Measurements from ENCODE around the gene DNAAF5. TPM values are rescaled to one million over a fixed set of nuclear protein-coding genes. Genes with fewer than 3 reads are reported as not detected.

The DNAAF5 gene
- total RNA-seq, 1 donor from 2014 or later, result 45.6 TPM

DNA sequence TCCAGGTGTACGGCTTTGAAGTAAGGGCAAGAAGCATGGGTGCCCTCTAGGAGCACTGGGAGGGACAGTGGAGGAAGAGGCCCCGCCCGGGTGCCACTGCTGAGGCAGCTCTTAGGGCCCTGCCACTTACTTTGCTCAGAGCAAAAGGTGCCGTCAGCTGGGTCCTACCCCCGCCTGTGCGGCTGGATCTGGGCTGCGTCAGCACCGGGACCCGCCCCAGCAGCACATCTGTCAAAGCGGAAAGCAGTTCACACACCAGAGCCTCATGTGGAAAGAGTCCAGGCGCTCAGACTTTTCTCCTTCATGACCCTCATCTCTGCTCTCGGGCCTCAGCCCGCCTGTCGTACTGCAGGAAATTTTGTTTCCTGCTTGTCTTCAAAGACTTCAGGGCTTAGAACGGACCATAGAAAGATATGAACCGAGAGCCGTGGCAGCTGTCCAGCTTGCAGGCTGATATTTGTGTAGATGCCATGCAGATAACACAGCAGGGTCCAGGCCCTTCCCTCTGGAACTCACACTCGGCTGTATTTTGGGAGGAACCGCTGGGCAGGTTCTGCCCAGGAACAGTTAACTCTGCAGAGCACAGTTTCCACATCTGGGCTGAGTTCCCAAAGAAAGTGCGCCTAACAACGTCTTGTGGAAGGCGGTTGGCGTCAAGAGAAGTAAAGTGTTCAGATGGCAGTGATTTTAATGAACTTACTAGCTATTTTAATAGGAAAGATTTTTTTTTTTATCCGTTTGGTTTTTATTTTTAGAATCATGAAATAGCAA lies 44.9 kb downstream of the DNAAF5 start:
- H3K9me3 Mint-ChIP-seq, result no peaks in the 10 kb centered on the region
- no peak for DNase-seq (ENCODE audit: extremely low spot score, unreplicated experiment)
- no peaks in the 10 kb centered on the region for H3K27me3 Mint-ChIP-seq
- peaks cover 10% of the 10 kb centered on the region for H3K36me3 Mint-ChIP-seq
- peak overlapping the region; percentile 55 for H3K27ac Mint-ChIP-seq
- TF ChIP-seq, protein P1, sequence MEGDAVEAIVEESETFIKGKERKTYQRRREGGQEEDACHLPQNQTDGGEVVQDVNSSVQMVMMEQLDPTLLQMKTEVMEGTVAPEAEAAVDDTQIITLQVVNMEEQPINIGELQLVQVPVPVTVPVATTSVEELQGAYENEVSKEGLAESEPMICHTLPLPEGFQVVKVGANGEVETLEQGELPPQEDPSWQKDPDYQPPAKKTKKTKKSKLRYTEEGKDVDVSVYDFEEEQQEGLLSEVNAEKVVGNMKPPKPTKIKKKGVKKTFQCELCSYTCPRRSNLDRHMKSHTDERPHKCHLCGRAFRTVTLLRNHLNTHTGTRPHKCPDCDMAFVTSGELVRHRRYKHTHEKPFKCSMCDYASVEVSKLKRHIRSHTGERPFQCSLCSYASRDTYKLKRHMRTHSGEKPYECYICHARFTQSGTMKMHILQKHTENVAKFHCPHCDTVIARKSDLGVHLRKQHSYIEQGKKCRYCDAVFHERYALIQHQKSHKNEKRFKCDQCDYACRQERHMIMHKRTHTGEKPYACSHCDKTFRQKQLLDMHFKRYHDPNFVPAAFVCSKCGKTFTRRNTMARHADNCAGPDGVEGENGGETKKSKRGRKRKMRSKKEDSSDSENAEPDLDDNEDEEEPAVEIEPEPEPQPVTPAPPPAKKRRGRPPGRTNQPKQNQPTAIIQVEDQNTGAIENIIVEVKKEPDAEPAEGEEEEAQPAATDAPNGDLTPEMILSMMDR (conservative IDR thresholded peaks at IDR 0.05), result no peak
- H3K4me1 Mint-ChIP-seq (ENCODE audit: unreplicated experiment), result peaks cover 7% of the 10 kb centered on the region
- H3K4me3 Mint-ChIP-seq, result no peak overlapping the region

DNA sequence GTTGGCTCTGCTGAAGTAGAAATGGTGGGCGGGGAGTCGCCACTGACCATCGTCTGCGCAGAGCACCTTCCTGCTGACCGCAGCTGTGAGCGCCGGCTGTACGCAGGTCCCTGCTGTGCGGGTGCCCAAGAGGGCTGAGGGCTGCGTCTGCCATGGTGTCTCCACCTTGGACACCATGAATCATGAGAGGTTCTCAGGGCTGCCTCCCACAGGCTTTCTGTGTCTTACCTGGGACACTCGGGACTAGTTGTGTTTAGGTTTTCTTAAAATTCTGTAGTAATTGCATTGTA lies 45.5 kb downstream of the DNAAF5 start:
- TF ChIP-seq, protein P1 (conservative IDR thresholded peaks at IDR 0.05), result no peak
- Mint-ChIP-seq H3K27ac (peak overlapping the region; percentile 55), H3K36me3 (peaks cover 8% of the 10 kb centered on the region), H3K4me1 (ENCODE audit: unreplicated experiment) (peaks cover 7% of the 10 kb centered on the region), H3K27me3 (no peaks in the 10 kb centered on the region), H3K4me3 (no peak overlapping the region), H3K9me3 (no peaks in the 10 kb centered on the region)
- DNase-seq (ENCODE audit: extremely low spot score, unreplicated experiment), result no peak

DNA sequence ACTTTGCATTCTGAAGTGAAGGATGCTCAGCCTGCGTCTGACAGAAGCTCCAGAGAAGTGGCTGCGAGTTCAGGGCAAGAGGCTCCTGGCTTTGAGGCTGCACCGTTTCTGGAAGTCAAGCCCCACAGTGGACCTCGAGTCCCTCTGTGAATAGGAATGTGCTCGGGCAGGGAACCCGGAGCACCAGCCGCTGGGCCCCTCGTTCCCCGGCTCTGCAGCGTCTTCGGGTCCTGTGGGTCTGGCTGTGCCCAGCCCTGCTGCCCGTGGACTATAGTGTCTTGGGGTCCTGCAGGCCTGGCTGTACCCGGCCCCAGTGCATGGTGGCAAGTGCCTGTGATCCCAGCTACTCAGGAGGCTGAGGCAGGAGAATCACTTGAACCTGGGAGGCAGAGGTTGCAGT lies 45.9 kb downstream of the DNAAF5 start:
- peaks cover 7% of the 10 kb centered on the region for H3K4me1 Mint-ChIP-seq (ENCODE audit: unreplicated experiment)
- no peak overlapping the region for H3K27ac Mint-ChIP-seq
- peaks cover 5% of the 10 kb centered on the region for H3K36me3 Mint-ChIP-seq
- TF ChIP-seq, protein P1 (conservative IDR thresholded peaks at IDR 0.05), result no peak
- no peaks in the 10 kb centered on the region for H3K27me3 Mint-ChIP-seq
- DNase-seq (ENCODE audit: extremely low spot score, unreplicated experiment), result no peak
- no peaks in the 10 kb centered on the region for H3K9me3 Mint-ChIP-seq
- no peak overlapping the region for H3K4me3 Mint-ChIP-seq

DNA sequence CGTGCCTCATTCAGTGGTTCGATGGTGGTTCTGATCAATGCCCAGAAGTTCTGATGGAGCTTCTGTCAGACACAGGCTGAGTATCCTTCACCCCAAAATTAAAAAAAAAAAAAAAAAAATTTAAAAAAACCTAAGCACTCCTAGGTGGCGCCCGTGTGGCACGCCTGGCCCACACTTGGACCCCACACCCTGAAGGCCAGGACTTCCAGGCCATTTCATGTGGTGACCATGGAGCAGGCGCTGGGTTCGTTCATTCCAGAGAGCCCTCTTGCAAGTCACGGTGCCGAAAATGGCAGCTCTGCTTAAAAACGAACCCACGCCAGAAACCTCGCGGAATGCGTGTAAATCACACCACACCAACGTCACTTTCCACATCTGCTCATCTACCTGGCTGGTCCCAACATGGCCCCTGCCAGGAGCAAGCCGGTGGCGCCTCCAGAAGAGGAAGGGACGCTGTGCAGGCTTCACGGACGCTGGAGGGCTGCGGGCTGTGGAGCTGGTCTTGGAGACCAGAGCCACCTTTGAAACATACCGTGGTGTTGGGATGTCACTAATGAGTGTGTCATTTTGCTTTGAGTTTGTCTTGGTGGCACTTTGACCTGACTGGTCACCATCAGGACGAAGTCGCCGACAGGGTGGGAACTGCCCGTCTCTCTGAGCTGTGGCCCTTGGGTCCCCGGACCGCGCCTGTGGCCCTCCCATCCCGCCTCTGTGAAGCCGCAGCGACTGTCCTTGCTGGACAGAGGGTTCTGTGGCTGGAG lies 46.5 kb downstream of the DNAAF5 start:
- no peaks in the 10 kb centered on the region for H3K9me3 Mint-ChIP-seq
- TF ChIP-seq, protein P1 (conservative IDR thresholded peaks at IDR 0.05), result no peak
- peaks cover 7% of the 10 kb centered on the region for H3K4me1 Mint-ChIP-seq (ENCODE audit: unreplicated experiment)
- no peak for DNase-seq (ENCODE audit: extremely low spot score, unreplicated experiment)
- H3K27ac Mint-ChIP-seq, result no peak overlapping the region
- H3K36me3 Mint-ChIP-seq, result peaks cover 2% of the 10 kb centered on the region
- H3K27me3 Mint-ChIP-seq, result no peaks in the 10 kb centered on the region
- H3K4me3 Mint-ChIP-seq, result no peak overlapping the region

DNA sequence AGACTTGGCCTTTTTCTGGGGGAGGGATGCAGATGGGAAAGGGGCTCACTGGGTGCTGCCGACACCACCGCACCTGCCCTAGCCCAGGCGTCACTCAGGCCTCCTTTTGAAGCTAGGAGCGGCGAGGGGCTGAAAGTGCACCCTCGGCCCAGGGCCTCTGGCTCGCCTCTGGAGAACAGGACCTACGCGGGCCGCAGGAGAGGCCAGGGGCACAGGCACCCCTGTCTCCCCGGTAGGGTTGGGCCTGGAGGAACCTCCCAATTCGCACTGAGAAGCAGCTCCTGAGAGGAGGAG lies 47.1 kb downstream of the DNAAF5 start:
- H3K27ac Mint-ChIP-seq, result no peak overlapping the region
- peaks cover 7% of the 10 kb centered on the region for H3K4me1 Mint-ChIP-seq (ENCODE audit: unreplicated experiment)
- TF ChIP-seq, protein P1 (conservative IDR thresholded peaks at IDR 0.05), result no peak
- H3K9me3 Mint-ChIP-seq, result no peaks in the 10 kb centered on the region
- no peak overlapping the region for H3K4me3 Mint-ChIP-seq
- no peak for DNase-seq (ENCODE audit: extremely low spot score, unreplicated experiment)
- no peaks in the 10 kb centered on the region for H3K36me3 Mint-ChIP-seq
- H3K27me3 Mint-ChIP-seq, result no peaks in the 10 kb centered on the region

Data from type B pancreatic cell (in vitro differentiated cells).